ENCODE measurements around the gene TAS2R16. TPM values are rescaled to one million over a fixed set of nuclear protein-coding genes. Genes with fewer than 3 reads are reported as not detected.

The TAS2R16 gene
- polyA plus RNA-seq, 1 donor from 2014 or later: not detected

GRCh38 chr7:123024989-123025758 is 29.7 kb upstream of the TAS2R16 start (continued):
- no peak for TF ChIP-seq CTCF (IDR thresholded peaks at IDR 0.05; ENCODE audit: poor library complexity, severe bottlenecking)

- Histone ChIP-seq H3K9me2 (ENCODE audit: insufficient read depth, low read length) (no peaks in the 10 kb centered on the region), H3K79me2 (replicated peaks; ENCODE audit: insufficient read depth, low read length) (no peaks in the 10 kb centered on the region), H4K20me1 (ENCODE audit: insufficient read depth) (no peaks in the 10 kb centered on the region), H3K9me3 (ENCODE audit: low read length) (no peaks in the 10 kb centered on the region), H3K27me3 (ENCODE audit: insufficient read depth, low read depth, low read length) (no peaks in the 10 kb centered on the region), H3K36me3 (ENCODE audit: insufficient read depth, low read length) (no peaks in the 10 kb centered on the region), H3K9ac (ENCODE audit: low read length) (no peak overlapping the region), H3K4me2 (ENCODE audit: low read length) (no peak overlapping the region), H3K4me3 (ENCODE audit: low read length) (no peak overlapping the region), H3F3A (ENCODE audit: insufficient read depth, low read length, poor library complexity, severe bottlenecking) (no peaks in the 10 kb centered on the region), H3K27ac (ENCODE audit: low read length) (no peak overlapping the region), H2AFZ (ENCODE audit: low read depth, low read length) (no peak overlapping the region)
- no peak for TF ChIP-seq POLR2AphosphoS5 (IDR thresholded peaks at IDR 0.05)
- no peak for TF ChIP-seq CTCF (IDR thresholded peaks at IDR 0.05; ENCODE audit: poor library complexity, severe bottlenecking)
- no peak for TF ChIP-seq MXI1 (conservative IDR thresholded peaks at IDR 0.05; ENCODE audit: poor library complexity, severe bottlenecking)
- TF ChIP-seq EZH2 (IDR thresholded peaks at IDR 0.05; ENCODE audit: borderline replicate concordance, insufficient read depth, low read length, poor library complexity, severe bottlenecking): no peak
- TF ChIP-seq REST (IDR thresholded peaks at IDR 0.05; ENCODE audit: borderline replicate concordance): no peak
- TF ChIP-seq SMC3 (conservative IDR thresholded peaks at IDR 0.05; ENCODE audit: poor library complexity): no peak
- no peak for TF ChIP-seq TAF1 (IDR thresholded peaks at IDR 0.05; ENCODE audit: low read depth)
- no peak for TF ChIP-seq EP300 (conservative IDR thresholded peaks at IDR 0.05; ENCODE audit: poor library complexity, severe bottlenecking)
- TF ChIP-seq RAD21 (conservative IDR thresholded peaks at IDR 0.05): no peak
Observed at GRCh38 chr7:123023126-123023525, 27.6 kb upstream of the TAS2R16 start.

Data from neural cell (in vitro differentiated cells).